ENCODE data around the gene CD79B.

GRCh38 chr17:63961355-63962212, 29.5 kb upstream of the CD79B start:
- TF ChIP-seq TSHZ2 (CRISPR knock-in tag; IDR thresholded peaks at IDR 0.05) (no peak), TCF4 (CRISPR knock-in tag; IDR thresholded peaks at IDR 0.05; ENCODE audit: borderline replicate concordance) (no peak), ZFP30 (CRISPR knock-in tag; IDR thresholded peaks at IDR 0.05) (no peak), POU6F1 (CRISPR knock-in tag; IDR thresholded peaks at IDR 0.05; ENCODE audit: borderline replicate concordance, low read depth) (no peak), PATZ1 (CRISPR knock-in tag; IDR thresholded peaks at IDR 0.05; ENCODE audit: borderline replicate concordance) (no peak), PPARA (CRISPR knock-in tag; IDR thresholded peaks at IDR 0.05; ENCODE audit: borderline replicate concordance) (no peak), CSRNP3 (CRISPR knock-in tag; IDR thresholded peaks at IDR 0.05) (no peak), ARNTL (CRISPR knock-in tag; IDR thresholded peaks at IDR 0.05; ENCODE audit: borderline replicate concordance, low read depth) (no peak), ISL1 (CRISPR knock-in tag; IDR thresholded peaks at IDR 0.05) (no peak), SNAI2 (CRISPR knock-in tag; IDR thresholded peaks at IDR 0.05) (no peak), ZNF70 (CRISPR knock-in tag; IDR thresholded peaks at IDR 0.05) (no peak), ESRRG (CRISPR knock-in tag; IDR thresholded peaks at IDR 0.05) (no peak)
